ENCODE results near the gene NIT2.
"Not testable (repeated sequence)": the region's sequence is repeated elsewhere in the genome, so short reads cannot be mapped to it uniquely, and the experiment has no call there.

The NIT2 gene

GRCh38 chr3:100339786-100340185 lies 5.2 kb downstream of the NIT2 start:
- no peak for DNase-seq

- no peak for DNase-seq
Observed at GRCh38 chr3:100340527-100340926, 6.0 kb downstream of the NIT2 start.

- DNase-seq, result no peak
Observed at GRCh38 chr3:100348727-100349126, 14.2 kb downstream of the NIT2 start.

GRCh38 chr3:100351770-100352169 lies 17.2 kb downstream of the NIT2 start:
- not testable (repeated sequence) for DNase-seq

- DNase-seq, result no peak
Observed at GRCh38 chr3:100352296-100353231, 18.0 kb downstream of the NIT2 start.

GRCh38 chr3:100354850-100355249 lies 20.3 kb downstream of the NIT2 start:
- no peak for DNase-seq

GRCh38 chr3:100358413-100358812 lies 23.9 kb downstream of the NIT2 start:
- DNase-seq, result no peak

- no peak for DNase-seq
Observed at GRCh38 chr3:100359035-100359434, 24.5 kb downstream of the NIT2 start.

GRCh38 chr3:100360757-100361496 lies 26.4 kb downstream of the NIT2 start:
- DNase-seq, result no peak

GRCh38 chr3:100361897-100362296 lies 27.3 kb downstream of the NIT2 start:
- DNase-seq, result no peak

GRCh38 chr3:100364421-100364820 lies 29.9 kb downstream of the NIT2 start:
- no peak for DNase-seq

GRCh38 chr3:100366424-100366823 lies 31.9 kb downstream of the NIT2 start:
- DNase-seq, result no peak

GRCh38 chr3:100368441-100368840 lies 33.9 kb downstream of the NIT2 start:
- no peak for DNase-seq

GRCh38 chr3:100370756-100371155 lies 36.2 kb downstream of the NIT2 start:
- no peak for DNase-seq

- DNase-seq, result no peak
Observed at GRCh38 chr3:100374521-100374920, 40.0 kb downstream of the NIT2 start.

GRCh38 chr3:100376301-100376700 lies 41.7 kb downstream of the NIT2 start:
- no peak for DNase-seq

- no peak for DNase-seq
Observed at GRCh38 chr3:100384733-100385525, 50.4 kb downstream of the NIT2 start.

- no peak for DNase-seq
Observed at GRCh38 chr3:100386437-100387074, 52.0 kb downstream of the NIT2 start.

- no peak for DNase-seq
Observed at GRCh38 chr3:100389025-100389424, 54.5 kb downstream of the NIT2 start.

- no peak for DNase-seq
Observed at GRCh38 chr3:100395679-100396431, 61.3 kb downstream of the NIT2 start.

- DNase-seq, result no peak
Observed at GRCh38 chr3:100396967-100397366, 62.4 kb downstream of the NIT2 start.

All from CD4-positive, alpha-beta T cell treated with Interleukin-21 for 1 hour (primary cell).